ENCODE data around the gene KRTAP4-6.
"Not testable (repeated sequence)": the region's sequence is repeated elsewhere in the genome, so short reads cannot be mapped to it uniquely, and the experiment has no call there.

KRTAP4-6 gene

DNA sequence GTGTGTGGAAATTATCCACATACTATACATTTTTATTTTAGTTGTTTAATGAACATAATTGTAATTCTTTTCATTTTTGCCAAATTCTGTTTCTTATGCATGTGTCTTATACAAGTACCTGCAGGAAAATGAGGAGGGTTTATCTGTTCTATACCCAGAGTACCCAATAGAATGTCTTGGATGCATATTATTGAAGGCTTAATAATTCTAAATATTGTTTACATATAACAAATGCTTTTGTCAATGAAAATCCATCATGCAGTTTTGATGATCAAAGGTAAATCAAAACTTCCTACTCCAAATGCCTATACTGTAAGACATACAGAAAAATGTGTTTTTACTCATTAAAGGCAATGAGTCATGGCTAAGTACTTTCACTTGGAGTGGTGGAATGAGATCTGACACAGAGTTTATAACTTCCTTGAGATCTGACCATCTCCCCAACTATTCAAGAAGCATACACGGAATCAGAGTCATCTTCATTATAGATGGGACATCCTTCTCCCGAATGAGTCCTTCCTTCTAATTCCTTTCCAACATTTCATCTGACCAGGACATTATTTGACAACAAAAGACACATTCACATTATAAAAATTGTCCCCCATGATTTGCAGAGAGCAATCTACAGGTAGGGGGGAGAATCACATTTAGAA, 35.8 kb downstream of the KRTAP4-6 start:
- not testable (repeated sequence) for DNase-seq

DNA sequence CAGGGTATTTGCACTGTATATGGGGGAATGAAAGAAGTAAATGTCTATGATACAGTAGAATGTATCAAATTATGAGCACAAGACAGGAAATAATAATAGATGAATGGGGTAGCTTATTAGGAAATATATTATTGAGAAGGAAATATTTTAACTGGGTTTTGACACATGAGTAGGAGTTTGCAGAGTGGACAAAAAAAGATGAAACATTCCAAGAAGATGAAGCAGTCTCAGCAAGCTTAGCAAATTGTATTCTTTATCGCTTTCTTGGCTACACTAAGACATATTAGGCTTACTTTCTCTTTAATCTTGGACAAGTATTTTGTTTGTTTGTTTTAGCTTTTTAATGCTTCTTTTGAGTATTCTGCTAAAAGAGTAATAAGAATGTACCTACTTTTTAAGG, 36.4 kb downstream of the KRTAP4-6 start:
- no peak for DNase-seq

- no peak for DNase-seq
Observed at GRCh38 chr17:41101586-41102259, 38.6 kb downstream of the KRTAP4-6 start, which contains the start of gene KRTAP4-16. TSS of gene KRTAP4-16 (minus strand) at chr17:41102209. CDS start at chr17:41102209, 0 bp downstream.

DNA sequence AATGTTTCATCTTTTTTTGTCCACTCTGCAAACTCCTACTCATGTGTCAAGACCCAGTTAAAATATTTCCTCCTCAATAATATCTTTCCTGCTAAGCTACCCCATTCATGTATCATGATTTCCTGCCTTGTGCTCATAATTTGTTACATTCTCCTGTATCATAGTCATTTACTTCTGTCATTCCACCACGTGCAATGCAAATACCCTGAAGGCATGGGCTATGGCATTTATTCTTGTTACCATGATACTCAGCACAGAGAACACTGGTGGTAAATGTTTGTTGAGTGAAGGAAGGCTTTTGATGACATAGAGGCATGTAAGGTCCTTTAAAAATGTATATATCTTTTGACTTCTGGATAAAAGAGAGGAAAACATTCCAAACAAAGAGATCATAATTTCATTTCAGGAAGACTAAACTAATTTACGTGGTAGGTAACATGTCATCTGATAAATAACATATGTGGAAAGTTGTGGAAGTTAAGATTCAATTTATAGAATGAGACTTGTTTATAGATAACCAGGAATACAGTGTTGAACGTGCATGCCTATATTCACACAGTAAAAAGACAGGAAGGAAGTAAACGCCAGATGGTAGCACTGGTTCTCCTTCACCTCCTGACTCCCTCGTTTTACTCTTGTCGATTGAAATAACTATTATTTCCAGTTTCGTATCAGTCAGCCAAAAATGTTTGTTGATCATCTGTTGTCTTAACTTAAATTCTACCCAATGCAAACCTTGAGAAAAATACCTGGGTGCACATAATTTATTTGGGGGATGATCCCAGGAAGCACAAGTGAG, 40.5 kb downstream of the KRTAP4-6 start:
- not testable (repeated sequence) for DNase-seq

- no peak for DNase-seq
Observed at GRCh38 chr17:41098481-41098880, 41.9 kb downstream of the KRTAP4-6 start.

GRCh38 chr17:41098042-41098441, 42.3 kb downstream of the KRTAP4-6 start, which contains the start of gene KRTAP4-8:
TSS of gene KRTAP4-8 (minus strand) at chr17:41098142. CDS start at chr17:41098084, 58 bp downstream.
- no peak for DNase-seq

GRCh38 chr17:41096055-41096454, 44.3 kb downstream of the KRTAP4-6 start:
- no peak for DNase-seq

Data from NCI-H524 (cell line).